Measurements from ENCODE around the gene ELOVL3. TPM values are rescaled to one million over a fixed set of nuclear protein-coding genes. Genes with fewer than 3 reads are reported as not detected.

ELOVL3 gene
- total RNA-seq, 1 donor from 2014 or later: not detected

GRCh38 chr10:102226542-102226870 is 407 bp downstream of the ELOVL3 start:
- no peak for DNase-seq (ENCODE audit: low spot score)

- DNase-seq (ENCODE audit: low spot score): no peak
These were observed 951 bp downstream of the ELOVL3 start for GRCh38 chr10:102227050-102227449.

- DNase-seq (ENCODE audit: low spot score): peak; percentile 74
These were observed 3.7 kb downstream of the ELOVL3 start for GRCh38 chr10:102229810-102230263.

- no peak for DNase-seq (ENCODE audit: low spot score)
These were observed 4.3 kb downstream of the ELOVL3 start for GRCh38 chr10:102230264-102230860.

GRCh38 chr10:102230861-102231356 is 4.8 kb downstream of the ELOVL3 start:
- DNase-seq (ENCODE audit: low spot score): no peak

GRCh38 chr10:102231357-102232318 is 5.5 kb downstream of the ELOVL3 start:
- no peak for DNase-seq (ENCODE audit: low spot score)

GRCh38 chr10:102233997-102234396 is 7.9 kb downstream of the ELOVL3 start:
- no peak for DNase-seq (ENCODE audit: low spot score)

- DNase-seq (ENCODE audit: low spot score): no peak
These were observed 8.9 kb downstream of the ELOVL3 start for GRCh38 chr10:102234888-102235597.

GRCh38 chr10:102235598-102235920 is 9.5 kb downstream of the ELOVL3 start:
- no peak for DNase-seq (ENCODE audit: low spot score)

GRCh38 chr10:102236006-102236405 is 9.9 kb downstream of the ELOVL3 start:
- DNase-seq (ENCODE audit: low spot score): no peak

GRCh38 chr10:102237711-102238252 is 11.7 kb downstream of the ELOVL3 start:
- DNase-seq (ENCODE audit: low spot score): no peak

- DNase-seq (ENCODE audit: low spot score): no peak
These were observed 14.4 kb downstream of the ELOVL3 start for GRCh38 chr10:102240467-102241031.

GRCh38 chr10:102241032-102241443 is 14.9 kb downstream of the ELOVL3 start:
- DNase-seq (ENCODE audit: low spot score): no peak

GRCh38 chr10:102241444-102242117 is 15.5 kb downstream of the ELOVL3 start, which contains the start of gene PITX3:
PITX3 (minus strand) TSS chr10:102241512; CDS start chr10:102232080, 9,432 bp downstream.
- peak; percentile 96 for DNase-seq (ENCODE audit: low spot score)

GRCh38 chr10:102242118-102242485 is 16.0 kb downstream of the ELOVL3 start:
- no peak for DNase-seq (ENCODE audit: low spot score)

GRCh38 chr10:102243309-102243708 is 17.2 kb downstream of the ELOVL3 start:
- DNase-seq (ENCODE audit: low spot score): no peak

- DNase-seq (ENCODE audit: low spot score): peak; percentile 100
These were observed 19.2 kb downstream of the ELOVL3 start, which contains the start of gene GBF1 for GRCh38 chr10:102245082-102245931. GBF1 (plus strand) TSS chr10:102245532; CDS start chr10:102258939, 13,407 bp downstream.

- DNase-seq (ENCODE audit: low spot score): no peak
These were observed 19.8 kb downstream of the ELOVL3 start for GRCh38 chr10:102245932-102246251.

GRCh38 chr10:102246261-102246660 is 20.2 kb downstream of the ELOVL3 start:
- DNase-seq (ENCODE audit: low spot score): no peak

- no peak for DNase-seq (ENCODE audit: low spot score)
These were observed 21.6 kb downstream of the ELOVL3 start for GRCh38 chr10:102247734-102248133.
